Ovary (tissue), 9 donors: ENCODE results near the gene ATP7B. TPM values are rescaled to one million over a fixed set of nuclear protein-coding genes. Genes with fewer than 3 reads are reported as not detected.

ENCODE experiments used
- DNase-seq, 5 donors: peaks; one replicate each; pipeline ENCODE4 v3.0.0-alpha.2; 2019 to 2020
- H3K27ac ChIP-seq, 2 donors: fragments of 200-600 bp; one replicate each; pipeline versions ENCODE4 v1.5.1 to v1.8.0; 2019 to 2022
- H3K27me3 ChIP-seq: fragments of 200-600 bp; one replicate; pipeline ENCODE4 v1.8.0; 2022
- H3K36me3 ChIP-seq: fragments of 200-600 bp; sonication (generic); one replicate; pipeline ENCODE4 v1.5.1; 2019
- H3K4me1 ChIP-seq: one replicate; pipeline ENCODE4 v1.8.1; 2013; ENCODE audit warnings: mild to moderate bottlenecking, moderate library complexity; ENCODE audit not compliant: insufficient read depth
- H3K4me3 ChIP-seq: fragments of 200-600 bp; sonication (generic); one replicate; pipeline ENCODE4 v1.5.1; 2017
- H3K9me3 ChIP-seq, 2 donors: fragments of 200-600 bp in 1 of 2; sonication (generic) in 1 of 2; one replicate each; pipeline versions ENCODE4 v1.5.1 to v1.8.1; 2013 to 2019; ENCODE audit warnings: mild to moderate bottlenecking in 1 of 2, moderate library complexity in 1 of 2
- EP300 ChIP-seq: sonication (generic); formaldehyde crosslinking; IDR thresholded peaks from one replicate; pipeline ENCODE4 v1.6.1; 2017; ENCODE audit warnings: antibody characterized with exemption
- POLR2A ChIP-seq: fragments of 450-650 bp; IDR thresholded peaks from one replicate; pipeline ENCODE4 v1.6.1; 2017; ENCODE audit warnings: antibody characterized with exemption, mild to moderate bottlenecking, moderate library complexity
- WGBS, 3 donors: extraction: QIAGEN DNeasy Blood & Tissue Kit in 1 of 3; methylation state at CpG; one replicate each; pipeline versions ENCODE4 v1.1.5 to v1.1.7; 2013 to 2017; 5-methylcytosine and 5-hydroxymethylcytosine counted together
- intact Hi-C, 4 donors: fragments of 100-400 bp; cut with DNase I; formaldehyde crosslinking; loops; one replicate each; pipeline versions ENCODE4 v1.11.0 to v1.15.1; 2022 to 2023
- polyA plus RNA-seq, 2 donors: library from polyadenylated mRNA; stranded (reverse); fragments of 200-250 nt in 1 of 2; fragments of 350-450 nt in 1 of 2; fragmentation: Illumina TruSeq in 1 of 2; extraction: RNeasy Lipid Tissue Mini Kit (QIAGEN cat#74804) in 1 of 2; gene quantifications; one replicate each; pipeline ENCODE4 v1.2.3, GENCODE V29; 2013 to 2014
- total RNA-seq, 7 donors: library from RNA; depleted of rRNA in 2 of 7; stranded (reverse); fragments of >200 nt in 2 of 7; fragmentation: NEBNext Ultra II Directional in 3 of 7; extraction: Animal tissue kit (Norgen Biotek cat#: 25700) in 3 of 7; gene quantifications; one replicate each; pipeline versions ENCODE4 v1.1.0 to v1.2.4, GENCODE V29; 2016 to 2023
- TF ChIP-seq, protein P1 (sequence below), 3 donors: fragments of 450-650 bp in 2 of 3; fragments of 200-600 bp in 1 of 3; IDR thresholded peaks; one replicate each; pipeline versions ENCODE4 v1.5.1 to v1.8.0; 2016 to 2022; ENCODE audit warnings: antibody characterized with exemption in 3 of 3, mild to moderate bottlenecking in 1 of 3
- donor health status: DM: no; HTN: no; CAD: no; lungs with moderate emphysema.
- donor health status: DM: no; HTN: no; CAD: no.
- donor health status: Bipolar disorder and iron deficiency.
- donor health status: DM: yes; HTN: yes; CAD: no.
- donor health status: DM: no; HTN: no; CAD: no.
- donor health status: DM: yes; HTN: yes; CAD: no.

The ATP7B gene
- total and polyA plus RNA-seq, 9 donors = 2.9 to 7.3 (median 5.1) TPM

DNA sequence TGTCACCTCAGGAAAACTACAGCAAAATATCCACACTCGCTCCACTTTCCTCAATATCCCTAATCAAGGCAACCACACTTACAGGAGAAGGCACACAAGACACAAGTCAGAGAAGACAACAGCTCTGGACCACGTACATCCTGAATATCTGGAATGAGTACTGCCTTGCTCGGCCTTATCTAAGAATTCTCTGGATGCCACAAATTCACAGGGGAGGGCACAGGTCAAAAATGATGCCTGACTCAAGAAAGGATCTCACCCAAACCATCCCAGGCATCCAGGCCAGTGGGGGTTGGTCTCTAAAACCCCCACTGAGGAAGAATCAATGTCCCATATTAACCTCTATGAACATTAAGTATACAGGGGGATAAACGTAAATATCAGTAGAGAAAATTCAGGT, 29.9 kb downstream of the ATP7B start:
- no peak overlapping the region for H3K27ac ChIP-seq
- 57 to 68% (median 64%) methylated on average over 4 of the region's 4 CpGs for WGBS, 3 donors
- DNase-seq = no peak
- peaks cover 2% of the 10 kb centered on the region for H3K4me1 ChIP-seq
- H3K36me3 ChIP-seq = no peaks in the 10 kb centered on the region
- no peaks in the 10 kb centered on the region for H3K9me3 ChIP-seq
- intact Hi-C loops = no loop called here
- H3K4me3 ChIP-seq = no peak overlapping the region
- no peaks in the 10 kb centered on the region for H3K27me3 ChIP-seq
- TF ChIP-seq, protein P1, sequence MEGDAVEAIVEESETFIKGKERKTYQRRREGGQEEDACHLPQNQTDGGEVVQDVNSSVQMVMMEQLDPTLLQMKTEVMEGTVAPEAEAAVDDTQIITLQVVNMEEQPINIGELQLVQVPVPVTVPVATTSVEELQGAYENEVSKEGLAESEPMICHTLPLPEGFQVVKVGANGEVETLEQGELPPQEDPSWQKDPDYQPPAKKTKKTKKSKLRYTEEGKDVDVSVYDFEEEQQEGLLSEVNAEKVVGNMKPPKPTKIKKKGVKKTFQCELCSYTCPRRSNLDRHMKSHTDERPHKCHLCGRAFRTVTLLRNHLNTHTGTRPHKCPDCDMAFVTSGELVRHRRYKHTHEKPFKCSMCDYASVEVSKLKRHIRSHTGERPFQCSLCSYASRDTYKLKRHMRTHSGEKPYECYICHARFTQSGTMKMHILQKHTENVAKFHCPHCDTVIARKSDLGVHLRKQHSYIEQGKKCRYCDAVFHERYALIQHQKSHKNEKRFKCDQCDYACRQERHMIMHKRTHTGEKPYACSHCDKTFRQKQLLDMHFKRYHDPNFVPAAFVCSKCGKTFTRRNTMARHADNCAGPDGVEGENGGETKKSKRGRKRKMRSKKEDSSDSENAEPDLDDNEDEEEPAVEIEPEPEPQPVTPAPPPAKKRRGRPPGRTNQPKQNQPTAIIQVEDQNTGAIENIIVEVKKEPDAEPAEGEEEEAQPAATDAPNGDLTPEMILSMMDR (IDR thresholded peaks at IDR 0.05) = no peak
- no peak for TF ChIP-seq POLR2A
- no peak for TF ChIP-seq EP300

DNA sequence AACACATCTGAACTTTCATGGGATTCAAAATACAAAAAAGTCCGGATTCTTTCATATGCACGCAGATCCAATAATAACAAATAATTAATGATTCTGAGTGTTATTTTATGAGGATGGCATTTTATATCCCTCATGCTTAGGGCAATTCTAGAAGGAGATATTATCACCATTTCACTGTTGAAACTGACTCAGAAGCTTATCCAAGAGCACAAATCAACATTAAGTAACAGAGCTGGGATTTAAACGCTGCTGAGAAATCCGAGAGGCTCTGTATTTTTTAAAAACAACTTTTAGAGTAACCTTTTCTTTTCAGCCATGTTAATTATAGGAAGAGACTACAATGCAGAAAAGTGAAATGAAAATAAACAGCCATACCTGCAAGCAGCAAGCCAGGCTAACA, 30.3 kb downstream of the ATP7B start:
- Histone ChIP-seq H3K4me3 (no peak overlapping the region), H3K27me3 (no peaks in the 10 kb centered on the region), H3K36me3 (no peaks in the 10 kb centered on the region), H3K27ac (no peak overlapping the region), H3K9me3 (no peaks in the 10 kb centered on the region), H3K4me1 (peaks cover 2% of the 10 kb centered on the region)
- intact Hi-C loops = no loop called here
- no peak for DNase-seq
- TF ChIP-seq, protein P1 (IDR thresholded peaks at IDR 0.05) = no peak
- no peak for TF ChIP-seq EP300
- no peak for TF ChIP-seq POLR2A
- 55 to 61% (median 60%) methylated on average over 4 of the region's 4 CpGs for WGBS, 3 donors

DNA sequence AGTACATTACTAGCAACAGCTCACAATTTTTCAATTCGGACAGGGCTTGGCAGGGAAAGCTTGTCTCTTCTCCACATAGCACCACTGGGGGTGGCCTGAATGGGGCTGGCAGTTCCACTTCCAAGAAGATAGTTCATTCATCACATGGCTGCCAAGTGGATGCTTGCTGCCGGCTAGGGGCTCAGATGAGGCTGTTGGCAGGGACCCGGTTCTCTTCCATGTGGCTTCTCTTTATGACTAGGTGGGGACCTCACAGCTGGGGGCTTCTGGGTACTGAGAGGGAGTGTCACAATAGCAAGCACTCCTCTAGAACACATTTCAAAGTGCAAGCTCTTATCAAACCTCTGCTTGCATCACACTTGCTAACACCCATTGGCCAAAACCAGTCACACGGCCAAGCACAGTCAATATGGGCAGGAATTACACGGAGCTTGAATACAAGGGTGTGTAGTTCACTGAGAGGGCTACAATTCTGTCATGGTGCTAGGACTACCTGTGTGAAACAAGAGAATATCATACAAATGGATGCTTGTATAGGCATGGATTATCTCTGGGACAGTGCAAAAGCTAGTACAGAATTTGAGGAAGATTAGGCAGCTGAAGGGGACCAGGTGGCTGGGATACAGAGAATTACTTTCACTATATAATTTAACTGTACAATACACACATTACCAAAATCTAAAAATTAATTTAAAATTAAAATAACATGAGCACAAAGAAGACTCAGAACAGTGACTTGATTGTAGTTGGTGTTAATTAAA, 32.3 kb downstream of the ATP7B start:
- no peak for TF ChIP-seq EP300
- 47 to 80% (median 52%) methylated on average over 5 of the region's 5 CpGs for WGBS, 3 donors
- Histone ChIP-seq H3K4me1 (peaks cover 2% of the 10 kb centered on the region), H3K9me3 (no peaks in the 10 kb centered on the region), H3K36me3 (no peaks in the 10 kb centered on the region), H3K27me3 (no peaks in the 10 kb centered on the region), H3K4me3 (no peak overlapping the region), H3K27ac (no peak overlapping the region)
- intact Hi-C loops = no loop called here
- no peak for DNase-seq

DNA sequence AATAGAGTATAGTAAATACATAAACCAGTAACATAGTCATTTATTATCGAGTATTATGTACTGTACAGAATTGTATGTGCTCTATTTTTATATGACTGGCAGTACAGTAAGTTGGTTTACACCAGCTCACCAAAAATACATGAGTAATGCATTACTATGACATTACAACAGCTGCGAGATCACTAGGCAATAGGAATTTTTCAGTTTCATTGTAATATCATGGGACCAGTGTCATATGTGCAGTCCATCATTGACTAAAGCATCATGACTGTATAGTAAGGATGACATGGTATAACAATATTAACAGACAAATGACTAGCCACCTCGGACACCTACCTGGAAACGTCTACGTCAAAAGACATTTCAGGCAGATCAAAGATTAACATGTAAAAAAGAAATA, 33.6 kb downstream of the ATP7B start:
- DNase-seq = no peak
- H3K27me3 ChIP-seq = no peaks in the 10 kb centered on the region
- no peaks in the 10 kb centered on the region for H3K36me3 ChIP-seq
- H3K9me3 ChIP-seq = no peaks in the 10 kb centered on the region
- TF ChIP-seq EP300 = no peak
- TF ChIP-seq, protein P1 (IDR thresholded peaks at IDR 0.05) = no peak
- TF ChIP-seq POLR2A = no peak
- H3K4me1 ChIP-seq = peaks cover 2% of the 10 kb centered on the region
- no peak overlapping the region for H3K4me3 ChIP-seq
- H3K27ac ChIP-seq = no peak overlapping the region
- whole genome bisulfite sequencing, 3 donors = 94 to 97% (median 95%) methylated on average over 5 of the region's 5 CpGs
- intact Hi-C loops = no loop called here

DNA sequence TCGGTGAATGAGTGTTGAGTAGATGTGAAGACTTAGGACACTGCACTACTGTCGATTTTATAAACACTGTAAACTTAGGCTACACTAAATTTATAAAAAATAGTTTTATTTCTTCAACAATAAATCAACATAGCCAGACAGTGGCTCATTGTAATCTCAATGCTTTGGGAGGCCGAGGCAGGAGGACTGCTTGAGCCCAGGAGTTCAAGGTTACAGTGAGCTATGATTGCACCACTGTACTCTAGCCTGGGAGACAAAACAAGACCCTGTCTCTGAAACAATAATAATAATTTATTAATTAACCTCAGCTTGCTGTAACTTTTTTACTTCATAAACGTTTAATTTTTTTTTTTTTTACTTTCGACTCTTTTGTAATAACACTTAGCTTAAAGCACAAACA, 34.4 kb downstream of the ATP7B start:
- TF ChIP-seq EP300 = no peak
- TF ChIP-seq, protein P1 (IDR thresholded peaks at IDR 0.05) = no peak
- Histone ChIP-seq H3K36me3 (no peaks in the 10 kb centered on the region), H3K27ac (no peak overlapping the region), H3K4me3 (no peak overlapping the region), H3K27me3 (no peaks in the 10 kb centered on the region), H3K4me1 (peaks cover 2% of the 10 kb centered on the region), H3K9me3 (no peaks in the 10 kb centered on the region)
- intact Hi-C loops = no loop called here
- DNase-seq = no peak
- 37 to 58% (median 42%) methylated on average over 5 of the region's 5 CpGs for WGBS, 3 donors
